Sigmoid colon (tissue), 7 donors: ENCODE data around the gene ATF1. TPM values are rescaled to one million over a fixed set of nuclear protein-coding genes. Genes with fewer than 3 reads are reported as not detected.

Source experiments
- DNase-seq: peaks from one replicate; pipeline ENCODE4 v3.0.0-alpha.2; 2019
- H3K27ac ChIP-seq, 4 donors: fragments of 200-600 bp; sonication (generic); one replicate each; pipeline ENCODE4 v1.5.1; 2016 to 2019; ENCODE audit warnings: mild to moderate bottlenecking in 1 of 4
- H3K27me3 ChIP-seq, 3 donors: fragments of 200-600 bp; sonication (generic); one replicate each; pipeline ENCODE4 v1.5.1; 2019; ENCODE audit warnings: mild to moderate bottlenecking in 1 of 3
- H3K36me3 ChIP-seq, 4 donors: fragments of 200-600 bp; sonication (generic); one replicate each; pipeline ENCODE4 v1.5.1; 2016 to 2019
- H3K4me1 ChIP-seq, 4 donors: fragments of 200-600 bp; sonication (generic); one replicate each; pipeline ENCODE4 v1.5.1; 2017 to 2019
- H3K4me3 ChIP-seq, 4 donors: fragments of 200-600 bp; sonication (generic); one replicate each; pipeline ENCODE4 v1.5.1; 2017 to 2019; ENCODE audit warnings: mild to moderate bottlenecking in 2 of 4, moderate library complexity in 1 of 4
- H3K9me3 ChIP-seq, 4 donors: fragments of 200-600 bp in 3 of 4; sonication (generic) in 3 of 4; one replicate each; pipeline versions ENCODE4 v1.5.1 to v1.6.1; 2013 to 2019
- EP300 ChIP-seq, 4 donors: sonication (generic); formaldehyde crosslinking; IDR thresholded peaks; one replicate each; pipeline ENCODE4 v1.6.1; 2017; ENCODE audit warnings: antibody characterized with exemption in 4 of 4
- POLR2A ChIP-seq, 2 donors: fragments of 450-650 bp; IDR thresholded peaks; one replicate each; pipeline ENCODE4 v1.6.1; 2016; ENCODE audit warnings: antibody characterized with exemption in 2 of 2, mild to moderate bottlenecking in 2 of 2, moderate library complexity in 2 of 2
- POLR2AphosphoS5 ChIP-seq, 4 donors: sonication (generic); formaldehyde crosslinking; IDR thresholded peaks; one replicate each; pipeline ENCODE4 v1.6.1; 2017; ENCODE audit warnings: antibody characterized with exemption in 4 of 4
- WGBS, 2 donors: extraction: QIAGEN DNeasy Blood & Tissue Kit; methylation state at CpG; one replicate each; pipeline ENCODE4 v1.1.7; 2013; 5-methylcytosine and 5-hydroxymethylcytosine counted together
- intact Hi-C: fragments of 100-400 bp; cut with DNase I; formaldehyde crosslinking; loops from one replicate; pipeline ENCODE4 v1.15.1; 2023
- polyA plus RNA-seq, 3 donors: library from polyadenylated mRNA; stranded (reverse); fragments of 200-250 nt; gene quantifications; one replicate each; pipeline ENCODE4 v1.2.3, GENCODE V29; 2013
- total RNA-seq, 4 donors: library from RNA; depleted of rRNA; stranded (reverse); fragments of >200 nt; gene quantifications; one replicate each; pipeline ENCODE4 v1.1.0, GENCODE V29; 2016
- TF ChIP-seq, protein P1 (sequence below), 4 experiments: fragments of 450-650 bp in 3 of 4; fragments of 200-600 bp in 1 of 4; IDR thresholded peaks; one replicate each; pipeline ENCODE4 v1.5.1; 2016 to 2019; ENCODE audit warnings: antibody characterized with exemption in 4 of 4, mild to moderate bottlenecking in 3 of 4, moderate library complexity in 2 of 4
- donor health status: healthy with polysubstance abuse.
- donor health status: Bipolar disorder and iron deficiency.
- donor health status: healthy.

Gene ATF1
- total and polyA plus RNA-seq, 7 donors, result 12.6 to 27.6 (median 22.8) TPM

DNA sequence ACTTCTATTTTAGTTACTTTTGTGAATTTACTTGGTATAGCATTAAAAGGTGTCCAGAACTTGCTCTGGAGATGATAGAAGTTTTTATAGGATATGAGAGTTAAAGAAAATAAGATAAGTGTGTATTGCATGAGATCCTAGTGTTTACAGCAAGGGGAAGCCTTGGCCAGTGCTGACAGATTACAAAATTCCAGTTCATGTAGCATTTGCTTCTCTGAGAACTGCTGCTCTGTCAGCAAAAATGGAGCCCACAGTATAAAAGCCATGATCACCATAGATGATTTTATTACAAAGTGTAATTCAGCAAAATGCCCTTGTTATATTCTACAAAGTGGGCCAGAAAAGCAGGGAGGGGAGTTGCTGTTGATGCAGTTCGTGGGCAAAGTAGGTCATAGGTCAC is 40.0 kb upstream of the ATF1 start:
- peaks cover 12 to 97% (median 45%) of the 10 kb centered on the region in 4 donors for H3K36me3 ChIP-seq
- intact Hi-C loops, result no loop called here
- no peak for TF ChIP-seq EP300 (IDR thresholded peaks at IDR 0.05)
- no peak for TF ChIP-seq POLR2AphosphoS5 (IDR thresholded peaks at IDR 0.05)
- TF ChIP-seq POLR2A (IDR thresholded peaks at IDR 0.05), result no peak
- TF ChIP-seq, protein P1, sequence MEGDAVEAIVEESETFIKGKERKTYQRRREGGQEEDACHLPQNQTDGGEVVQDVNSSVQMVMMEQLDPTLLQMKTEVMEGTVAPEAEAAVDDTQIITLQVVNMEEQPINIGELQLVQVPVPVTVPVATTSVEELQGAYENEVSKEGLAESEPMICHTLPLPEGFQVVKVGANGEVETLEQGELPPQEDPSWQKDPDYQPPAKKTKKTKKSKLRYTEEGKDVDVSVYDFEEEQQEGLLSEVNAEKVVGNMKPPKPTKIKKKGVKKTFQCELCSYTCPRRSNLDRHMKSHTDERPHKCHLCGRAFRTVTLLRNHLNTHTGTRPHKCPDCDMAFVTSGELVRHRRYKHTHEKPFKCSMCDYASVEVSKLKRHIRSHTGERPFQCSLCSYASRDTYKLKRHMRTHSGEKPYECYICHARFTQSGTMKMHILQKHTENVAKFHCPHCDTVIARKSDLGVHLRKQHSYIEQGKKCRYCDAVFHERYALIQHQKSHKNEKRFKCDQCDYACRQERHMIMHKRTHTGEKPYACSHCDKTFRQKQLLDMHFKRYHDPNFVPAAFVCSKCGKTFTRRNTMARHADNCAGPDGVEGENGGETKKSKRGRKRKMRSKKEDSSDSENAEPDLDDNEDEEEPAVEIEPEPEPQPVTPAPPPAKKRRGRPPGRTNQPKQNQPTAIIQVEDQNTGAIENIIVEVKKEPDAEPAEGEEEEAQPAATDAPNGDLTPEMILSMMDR (IDR thresholded peaks at IDR 0.05), result no peak
- WGBS, 2 donors, result 58 to 70% methylated on average over 1 of the region's 1 CpG
- peaks cover 0 to 6% (median 0%) of the 10 kb centered on the region in 4 donors for H3K4me1 ChIP-seq
- H3K27ac ChIP-seq, result peak overlapping the region in 1 of 4 donors; percentile 34
- H3K27me3 ChIP-seq, result no peaks in the 10 kb centered on the region
- DNase-seq, result no peak
- H3K9me3 ChIP-seq, result no peaks in the 10 kb centered on the region
- no peak overlapping the region for H3K4me3 ChIP-seq

DNA sequence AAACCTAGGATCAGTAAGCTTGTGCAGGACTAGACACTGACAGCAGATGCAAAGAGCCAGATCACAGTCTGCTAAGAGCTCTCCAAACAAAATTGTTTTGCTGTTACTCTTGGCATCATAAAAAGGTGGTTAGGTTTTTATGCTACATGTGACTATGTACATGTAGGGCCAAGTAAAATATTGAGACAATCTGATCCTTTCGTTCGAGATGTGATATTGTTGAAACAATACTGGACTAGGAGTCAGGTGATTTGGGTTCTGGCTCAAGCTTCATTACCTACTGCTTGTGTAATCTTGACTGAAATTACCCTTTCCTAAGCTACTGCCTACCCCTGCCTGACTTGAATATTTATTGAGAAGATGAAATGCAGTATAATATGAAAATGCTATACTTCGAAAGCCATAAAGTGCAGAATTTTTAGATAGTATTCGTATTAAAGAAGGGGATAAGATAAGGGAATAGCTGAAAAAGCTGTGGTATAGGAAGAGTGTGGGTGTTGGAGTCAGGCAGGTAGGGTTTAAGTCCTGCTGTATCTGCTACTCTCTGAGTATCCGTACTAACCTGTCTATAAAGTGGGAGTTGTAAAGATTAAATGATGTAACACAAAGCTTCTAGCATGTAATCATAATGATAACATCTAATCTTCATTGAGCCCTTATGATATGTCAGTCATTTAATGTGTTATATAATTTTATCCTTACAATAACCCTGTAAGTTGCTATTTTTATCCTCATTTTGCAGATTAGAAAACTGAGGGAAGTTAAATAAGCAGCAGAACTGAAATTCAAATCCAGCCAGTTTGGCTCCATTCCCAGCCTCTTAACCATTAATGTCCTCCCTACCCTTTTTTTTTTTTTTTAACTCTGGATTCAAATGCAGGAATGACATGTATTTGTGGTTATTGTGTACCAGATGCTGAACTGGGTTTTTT is 38.6 kb upstream of the ATF1 start:
- intact Hi-C loops, result no loop called here
- TF ChIP-seq, protein P1 (IDR thresholded peaks at IDR 0.05), result no peak
- no peak for TF ChIP-seq EP300 (IDR thresholded peaks at IDR 0.05)
- no peak for TF ChIP-seq POLR2A (IDR thresholded peaks at IDR 0.05)
- TF ChIP-seq POLR2AphosphoS5 (IDR thresholded peaks at IDR 0.05), result no peak
- 63 to 86% methylated on average over 5 of the region's 5 CpGs for WGBS, 2 donors

GRCh38 chr12:50727466-50727865 is 36.4 kb upstream of the ATF1 start:
- Histone ChIP-seq H3K4me1 (peaks cover 0 to 6% (median 0%) of the 10 kb centered on the region in 4 donors), H3K36me3 (peaks cover 14 to 99% (median 50%) of the 10 kb centered on the region in 4 donors), H3K27me3 (no peaks in the 10 kb centered on the region), H3K4me3 (no peak overlapping the region), H3K27ac (no peak overlapping the region), H3K9me3 (no peaks in the 10 kb centered on the region)
- DNase-seq, result no peak
- WGBS, 2 donors, result 97% methylated on average over 2 of the region's 2 CpGs
- intact Hi-C loops, result no loop called here
- TF ChIP-seq, protein P1 (IDR thresholded peaks at IDR 0.05), result no peak
- TF ChIP-seq POLR2AphosphoS5 (IDR thresholded peaks at IDR 0.05), result no peak
- TF ChIP-seq POLR2A (IDR thresholded peaks at IDR 0.05), result no peak
- TF ChIP-seq EP300 (IDR thresholded peaks at IDR 0.05), result no peak

More for the DNA sequence above, 38.6 kb upstream of the ATF1 start:
- Histone ChIP-seq H3K27me3 (no peaks in the 10 kb centered on the region), H3K9me3 (no peaks in the 10 kb centered on the region), H3K36me3 (peaks cover 14 to 99% (median 48%) of the 10 kb centered on the region in 4 donors), H3K4me1 (peaks cover 0 to 6% (median 0%) of the 10 kb centered on the region in 4 donors), H3K4me3 (no peak overlapping the region), H3K27ac (peak overlapping the region in 1 of 4 donors; percentile 34)
- DNase-seq, result no peak

DNA sequence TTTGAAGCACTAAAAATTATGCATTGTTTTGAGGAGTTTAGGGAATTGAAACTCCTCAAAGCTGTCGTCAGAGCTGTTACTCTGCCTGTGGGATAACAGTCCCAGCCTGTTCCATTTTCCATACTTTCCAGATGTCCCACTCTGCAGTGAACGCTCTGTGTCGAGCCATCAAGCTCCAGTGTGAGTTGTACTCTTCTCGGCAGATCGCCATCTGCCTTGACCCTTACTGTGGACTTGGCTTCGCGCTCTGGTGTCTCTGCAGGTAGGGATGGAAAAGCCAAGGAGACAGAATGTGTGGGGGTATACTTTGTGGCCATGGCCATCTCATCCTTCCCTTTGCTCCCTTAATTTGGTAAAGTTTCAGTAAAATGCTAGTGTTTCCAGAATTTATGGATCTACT is 35.5 kb upstream of the ATF1 start:
- no peak for TF ChIP-seq EP300 (IDR thresholded peaks at IDR 0.05)
- TF ChIP-seq, protein P1 (IDR thresholded peaks at IDR 0.05), result no peak
- no peak for TF ChIP-seq POLR2AphosphoS5 (IDR thresholded peaks at IDR 0.05)
- TF ChIP-seq POLR2A (IDR thresholded peaks at IDR 0.05), result no peak
- Histone ChIP-seq H3K4me1 (peaks cover 0 to 6% (median 0%) of the 10 kb centered on the region in 4 donors), H3K27me3 (no peaks in the 10 kb centered on the region), H3K4me3 (no peak overlapping the region), H3K9me3 (no peaks in the 10 kb centered on the region), H3K27ac (no peak overlapping the region), H3K36me3 (peaks cover 14 to 99% (median 46%) of the 10 kb centered on the region in 4 donors)
- intact Hi-C loops, result no loop called here
- 89 to 94% methylated on average over 7 of the region's 7 CpGs for WGBS, 2 donors
- DNase-seq, result no peak
